ENCODE data around the gene OPN3.

The OPN3 gene

GRCh38 chr1:241677201-241677600 lies 37.0 kb upstream of the OPN3 start:
- TF ChIP-seq ZBTB7A (IDR thresholded peaks at IDR 0.05; ENCODE audit: low read depth): no peak
- TF ChIP-seq RAD21 (IDR thresholded peaks at IDR 0.05; ENCODE audit: low read depth): no peak
- no peak for TF ChIP-seq MAX (IDR thresholded peaks at IDR 0.05)
- no peak for TF ChIP-seq CEBPB (IDR thresholded peaks at IDR 0.05)
- TF ChIP-seq REST (IDR thresholded peaks at IDR 0.05; ENCODE audit: low read depth): no peak
- no peak for TF ChIP-seq USF1 (IDR thresholded peaks at IDR 0.05)
- no peak for TF ChIP-seq TCF12 (IDR thresholded peaks at IDR 0.05; ENCODE audit: low read depth)
- no peak for TF ChIP-seq CREB1 (IDR thresholded peaks at IDR 0.05; ENCODE audit: low read depth)
- no peak for TF ChIP-seq EP300 (IDR thresholded peaks at IDR 0.05; ENCODE audit: borderline replicate concordance)
- no peak for TF ChIP-seq TAF1 (IDR thresholded peaks at IDR 0.05; ENCODE audit: low read depth)
- TF ChIP-seq NFIC (IDR thresholded peaks at IDR 0.05): no peak
- no peak for TF ChIP-seq TEAD4 (IDR thresholded peaks at IDR 0.05)
- no peak for TF ChIP-seq FOXM1 (IDR thresholded peaks at IDR 0.05; ENCODE audit: borderline replicate concordance, low read depth)
- TF ChIP-seq YY1 (IDR thresholded peaks at IDR 0.05; ENCODE audit: low read depth): no peak

- TF ChIP-seq YY1 (IDR thresholded peaks at IDR 0.05; ENCODE audit: low read depth) (no peak), MAX (IDR thresholded peaks at IDR 0.05) (no peak), TAF1 (IDR thresholded peaks at IDR 0.05; ENCODE audit: low read depth) (no peak), FOXM1 (IDR thresholded peaks at IDR 0.05; ENCODE audit: borderline replicate concordance, low read depth) (no peak), REST (IDR thresholded peaks at IDR 0.05; ENCODE audit: low read depth) (no peak), NFIC (IDR thresholded peaks at IDR 0.05) (no peak), TEAD4 (IDR thresholded peaks at IDR 0.05) (no peak), USF1 (IDR thresholded peaks at IDR 0.05) (no peak), EGR1 (IDR thresholded peaks at IDR 0.05) (no peak), RAD21 (IDR thresholded peaks at IDR 0.05; ENCODE audit: low read depth) (no peak), CREB1 (IDR thresholded peaks at IDR 0.05; ENCODE audit: low read depth) (no peak), CEBPB (IDR thresholded peaks at IDR 0.05) (no peak), TCF12 (IDR thresholded peaks at IDR 0.05; ENCODE audit: low read depth) (no peak), ZBTB7A (IDR thresholded peaks at IDR 0.05; ENCODE audit: low read depth) (no peak)
Measured at GRCh38 chr1:241675983-241676382, 35.8 kb upstream of the OPN3 start.

GRCh38 chr1:241674805-241675384 lies 34.7 kb upstream of the OPN3 start:
- TF ChIP-seq ZBTB7A (IDR thresholded peaks at IDR 0.05; ENCODE audit: low read depth) (no peak), TCF12 (IDR thresholded peaks at IDR 0.05; ENCODE audit: low read depth) (no peak), CEBPB (IDR thresholded peaks at IDR 0.05) (no peak), EP300 (IDR thresholded peaks at IDR 0.05; ENCODE audit: borderline replicate concordance) (no peak), RAD21 (IDR thresholded peaks at IDR 0.05; ENCODE audit: low read depth) (no peak)

- TF ChIP-seq RAD21 (IDR thresholded peaks at IDR 0.05; ENCODE audit: low read depth): no peak
Measured at GRCh38 chr1:241672301-241672700, 32.1 kb upstream of the OPN3 start.

- TF ChIP-seq MAX (IDR thresholded peaks at IDR 0.05): no peak
- TF ChIP-seq USF1 (IDR thresholded peaks at IDR 0.05): no peak
- TF ChIP-seq CREB1 (IDR thresholded peaks at IDR 0.05; ENCODE audit: low read depth): no peak
- TF ChIP-seq NFIC (IDR thresholded peaks at IDR 0.05): no peak
- TF ChIP-seq TEAD4 (IDR thresholded peaks at IDR 0.05): no peak
- no peak for TF ChIP-seq CEBPB (IDR thresholded peaks at IDR 0.05)
- TF ChIP-seq FOXM1 (IDR thresholded peaks at IDR 0.05; ENCODE audit: borderline replicate concordance, low read depth): no peak
- no peak for TF ChIP-seq YY1 (IDR thresholded peaks at IDR 0.05; ENCODE audit: low read depth)
- no peak for TF ChIP-seq REST (IDR thresholded peaks at IDR 0.05; ENCODE audit: low read depth)
Measured at GRCh38 chr1:241666419-241666818, 26.2 kb upstream of the OPN3 start.
